HK-2 (cell line): Measurements from ENCODE around the gene CCNB2.
"Not testable (repeated sequence)": the region's sequence is repeated elsewhere in the genome, so short reads cannot be mapped to it uniquely, and the experiment has no call there.

ENCODE experiments used
- DNase-seq: peaks from one replicate; pipeline ENCODE4 v3.0.0-alpha.2; 2018; ENCODE audit not compliant: unreplicated experiment

The CCNB2 gene

GRCh38 chr15:59104912-59105732, at the start of gene CCNB2:
Gene CCNB2, plus strand, starts transcription at chr15:59105146. Its CDS starts 123 bp downstream, at chr15:59105269.
- DNase-seq: peak; percentile 81

- DNase-seq: no peak
Measured at GRCh38 chr15:59059076-59059597, 45.8 kb upstream of the CCNB2 start.

- no peak for DNase-seq
Measured at GRCh38 chr15:59060348-59060747, 44.6 kb upstream of the CCNB2 start.

GRCh38 chr15:59063042-59063441, 41.9 kb upstream of the CCNB2 start:
- no peak for DNase-seq

- no peak for DNase-seq
Measured at GRCh38 chr15:59069430-59069829, 35.5 kb upstream of the CCNB2 start.

GRCh38 chr15:59074607-59075006, 30.3 kb upstream of the CCNB2 start:
- DNase-seq: no peak

- DNase-seq: no peak
Measured at GRCh38 chr15:59087731-59088130, 17.2 kb upstream of the CCNB2 start.

- no peak for DNase-seq
Measured at GRCh38 chr15:59094077-59094476, 10.9 kb upstream of the CCNB2 start.

- DNase-seq: no peak
Measured at GRCh38 chr15:59096429-59096828, 8.5 kb upstream of the CCNB2 start.

- DNase-seq: no peak
Measured at GRCh38 chr15:59099162-59099685, 5.7 kb upstream of the CCNB2 start.

- DNase-seq: no peak
Measured at GRCh38 chr15:59104602-59104911, 389 bp upstream of the CCNB2 start.

- no peak for DNase-seq
Measured at GRCh38 chr15:59105854-59106253, 908 bp downstream of the CCNB2 start.

GRCh38 chr15:59111251-59111650, 6.3 kb downstream of the CCNB2 start:
- no peak for DNase-seq

GRCh38 chr15:59115047-59115446, 10.1 kb downstream of the CCNB2 start:
- no peak for DNase-seq

- DNase-seq: no peak
Measured at GRCh38 chr15:59116141-59116540, 11.2 kb downstream of the CCNB2 start.

- DNase-seq: no peak
Measured at GRCh38 chr15:59116771-59117170, 11.8 kb downstream of the CCNB2 start.

GRCh38 chr15:59119625-59120024, 14.7 kb downstream of the CCNB2 start:
- DNase-seq: no peak

GRCh38 chr15:59120937-59121336, 16.0 kb downstream of the CCNB2 start:
- DNase-seq: no peak

GRCh38 chr15:59124261-59124660, 19.3 kb downstream of the CCNB2 start:
- DNase-seq: no peak

- DNase-seq: not testable (repeated sequence)
Measured at GRCh38 chr15:59125683-59126082, 20.7 kb downstream of the CCNB2 start.

GRCh38 chr15:59127255-59127654, 22.3 kb downstream of the CCNB2 start:
- not testable (repeated sequence) for DNase-seq

- no peak for DNase-seq
Measured at GRCh38 chr15:59131456-59131855, 26.5 kb downstream of the CCNB2 start.

- DNase-seq: no peak
Measured at GRCh38 chr15:59131969-59132562, 27.1 kb downstream of the CCNB2 start.
